Subcutaneous abdominal adipose tissue (tissue), 5 donors: ENCODE measurements around the gene NUAK1.

ENCODE experiments used
- H3K27ac ChIP-seq: one replicate; pipeline ENCODE4 v1.7.0; 2013; ENCODE audit warnings: low read depth, mild to moderate bottlenecking, inconsistent platforms, low read length, moderate library complexity
- H3K27me3 ChIP-seq, 5 donors: one replicate each; pipeline ENCODE4 v1.7.0; 2013; ENCODE audit warnings: low read length in 5 of 5, inconsistent platforms in 1 of 5; ENCODE audit not compliant: control insufficient read depth in 5 of 5, insufficient read depth in 4 of 5
- H3K36me3 ChIP-seq, 5 donors: one replicate each; pipeline ENCODE4 v1.7.0; 2013; ENCODE audit warnings: low read length in 5 of 5; ENCODE audit not compliant: control insufficient read depth in 5 of 5, insufficient read depth in 5 of 5
- H3K4me1 ChIP-seq, 5 donors: one replicate each; pipeline ENCODE4 v1.7.0; 2013; ENCODE audit warnings: low read length in 5 of 5, mild to moderate bottlenecking in 3 of 5, moderate library complexity in 1 of 5; ENCODE audit not compliant: control insufficient read depth in 5 of 5, insufficient read depth in 5 of 5
- H3K4me3 ChIP-seq, 5 donors: one replicate each; pipeline ENCODE4 v1.7.0; 2013; ENCODE audit warnings: low read length in 5 of 5, low read depth in 1 of 5
- H3K9ac ChIP-seq, 5 donors: one replicate each; pipeline ENCODE4 v1.7.0; 2013; ENCODE audit warnings: low read length in 5 of 5, mild to moderate bottlenecking in 4 of 5, moderate library complexity in 3 of 5
- H3K9me3 ChIP-seq, 5 donors: one replicate each; pipeline ENCODE4 v1.7.0; 2013; ENCODE audit warnings: low read length in 5 of 5; ENCODE audit not compliant: control insufficient read depth in 5 of 5
- donor health status: healthy.
- donor health status: healthy.
- donor health status: healthy.
- donor health status: healthy.
- donor health status: healthy.

The NUAK1 gene

DNA sequence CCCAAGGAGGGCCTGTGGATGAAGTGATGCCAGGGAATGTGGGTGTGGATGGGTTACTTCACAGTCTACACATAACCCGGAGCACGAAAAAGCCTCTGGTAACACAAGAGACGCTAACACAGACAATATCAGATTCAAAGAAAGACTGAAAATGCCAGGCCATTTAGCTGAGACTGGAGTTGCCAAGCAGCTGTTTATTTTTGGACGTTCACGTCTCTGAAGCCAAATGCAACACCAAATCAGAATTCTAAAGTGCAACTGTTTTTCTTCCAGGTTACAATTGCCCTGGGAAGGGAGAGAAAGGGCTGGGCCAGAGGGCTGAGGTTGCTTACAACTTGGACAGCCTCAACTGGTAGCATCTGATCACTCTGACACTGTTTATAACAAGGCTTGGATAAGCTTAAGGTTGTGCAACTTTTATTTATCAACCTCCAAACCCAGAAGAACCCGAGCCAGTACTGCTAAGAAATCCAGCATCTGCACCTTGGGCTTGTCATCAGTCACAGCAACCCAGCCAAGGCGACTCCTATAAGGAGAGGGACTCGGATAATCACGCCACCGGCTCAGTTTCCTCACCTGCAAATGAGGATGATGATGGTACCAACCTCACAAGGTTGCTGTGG, 24.8 kb downstream of the NUAK1 start:
- H3K9me3 ChIP-seq, result no peaks in the 10 kb centered on the region
- peak overlapping the region in 1 of 5 donors; percentile 36 for H3K4me3 ChIP-seq
- H3K27ac ChIP-seq, result peak overlapping the region; percentile 85
- peaks cover 20 to 92% (median 68%) of the 10 kb centered on the region in 5 donors for H3K4me1 ChIP-seq
- peak overlapping the region in 3 of 5 donors; percentile 13 to 32 (median 14) for H3K9ac ChIP-seq
- no peaks in the 10 kb centered on the region for H3K36me3 ChIP-seq
- no peaks in the 10 kb centered on the region for H3K27me3 ChIP-seq

DNA sequence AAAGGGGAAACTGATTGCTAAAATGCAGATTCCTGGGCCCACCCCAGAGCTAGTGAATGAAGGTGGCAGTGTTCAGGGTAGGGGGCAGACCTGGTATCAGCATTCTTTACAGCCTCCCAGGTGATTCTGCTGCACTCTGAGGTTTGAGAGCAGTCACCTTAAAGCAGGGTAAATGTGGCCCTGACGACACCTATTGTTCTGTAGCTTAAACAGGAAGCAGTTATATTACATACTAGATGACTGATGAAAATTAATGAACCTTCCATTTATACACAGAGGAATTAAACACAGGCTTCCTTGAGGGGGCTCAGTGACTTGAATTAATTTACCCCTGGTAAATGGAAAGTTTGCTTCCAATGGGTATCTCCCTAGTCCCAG, 25.3 kb downstream of the NUAK1 start:
- Histone ChIP-seq H3K36me3 (no peaks in the 10 kb centered on the region), H3K4me3 (no peak overlapping the region), H3K9me3 (no peaks in the 10 kb centered on the region), H3K4me1 (peaks cover 20 to 92% (median 68%) of the 10 kb centered on the region in 5 donors), H3K9ac (peak overlapping the region in 3 of 5 donors; percentile 13 to 43 (median 39)), H3K27me3 (no peaks in the 10 kb centered on the region), H3K27ac (peak overlapping the region; percentile 85)

DNA sequence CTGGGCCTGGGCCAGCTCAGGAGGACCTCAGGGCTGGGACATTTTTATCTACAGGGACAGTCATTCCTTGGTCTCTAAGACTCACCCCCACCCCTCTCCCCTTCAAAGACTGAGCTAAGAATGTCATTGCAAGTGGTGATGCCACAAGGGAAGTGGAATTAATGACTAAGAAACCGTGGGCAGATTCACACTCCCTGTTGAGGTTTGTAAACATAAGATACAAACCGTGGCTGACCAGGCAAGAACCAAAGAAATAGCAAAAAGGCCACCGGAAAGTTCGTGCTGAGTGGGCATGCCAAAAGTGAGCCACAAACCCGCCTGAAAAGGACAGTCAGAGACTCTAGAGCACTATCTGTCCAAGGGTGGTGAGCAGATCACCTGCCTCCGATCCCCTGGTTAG, 25.7 kb downstream of the NUAK1 start:
- H3K4me3 ChIP-seq, result no peak overlapping the region
- H3K27ac ChIP-seq, result peak overlapping the region; percentile 85
- peak overlapping the region in 3 of 5 donors; percentile 13 to 43 (median 39) for H3K9ac ChIP-seq
- H3K9me3 ChIP-seq, result no peaks in the 10 kb centered on the region
- H3K4me1 ChIP-seq, result peaks cover 20 to 92% (median 68%) of the 10 kb centered on the region in 5 donors
- no peaks in the 10 kb centered on the region for H3K36me3 ChIP-seq
- no peaks in the 10 kb centered on the region for H3K27me3 ChIP-seq

DNA sequence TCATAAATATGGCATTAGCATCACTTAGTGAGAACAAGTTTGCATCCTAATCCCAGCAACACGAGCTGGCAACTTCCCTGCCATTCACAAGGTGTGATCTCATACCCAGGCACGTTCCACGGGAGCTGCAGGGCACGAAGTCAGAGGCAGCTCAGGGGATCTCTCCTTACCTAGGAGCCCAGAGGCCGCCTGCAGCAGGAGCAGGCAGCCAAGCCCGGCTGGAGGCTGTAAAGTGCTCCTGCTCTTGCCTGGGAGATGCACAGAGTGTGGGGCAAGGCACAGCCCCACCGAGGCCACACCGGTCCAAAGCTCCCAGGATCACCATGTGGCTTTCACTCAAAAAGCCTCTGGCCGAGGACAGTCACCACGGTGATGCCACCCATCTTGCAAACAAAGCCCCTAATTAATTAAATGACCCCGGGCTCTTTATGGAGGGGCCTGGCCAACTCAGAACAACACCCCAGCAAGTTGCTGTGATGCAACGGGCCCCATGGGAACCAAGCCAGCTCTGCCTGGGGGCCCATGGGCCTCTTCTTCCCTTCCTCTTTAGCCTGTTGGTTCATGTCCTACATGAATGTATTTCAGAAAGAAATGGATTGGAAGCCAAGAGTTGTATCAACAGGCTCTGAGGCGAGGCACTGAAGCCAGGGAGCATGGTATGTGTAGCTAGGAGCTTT, 26.5 kb downstream of the NUAK1 start:
- no peaks in the 10 kb centered on the region for H3K9me3 ChIP-seq
- H3K36me3 ChIP-seq, result no peaks in the 10 kb centered on the region
- peaks cover 20 to 94% (median 74%) of the 10 kb centered on the region in 5 donors for H3K4me1 ChIP-seq
- H3K4me3 ChIP-seq, result no peak overlapping the region
- H3K27ac ChIP-seq, result peak overlapping the region; percentile 85
- no peaks in the 10 kb centered on the region for H3K27me3 ChIP-seq
- no peak overlapping the region for H3K9ac ChIP-seq

DNA sequence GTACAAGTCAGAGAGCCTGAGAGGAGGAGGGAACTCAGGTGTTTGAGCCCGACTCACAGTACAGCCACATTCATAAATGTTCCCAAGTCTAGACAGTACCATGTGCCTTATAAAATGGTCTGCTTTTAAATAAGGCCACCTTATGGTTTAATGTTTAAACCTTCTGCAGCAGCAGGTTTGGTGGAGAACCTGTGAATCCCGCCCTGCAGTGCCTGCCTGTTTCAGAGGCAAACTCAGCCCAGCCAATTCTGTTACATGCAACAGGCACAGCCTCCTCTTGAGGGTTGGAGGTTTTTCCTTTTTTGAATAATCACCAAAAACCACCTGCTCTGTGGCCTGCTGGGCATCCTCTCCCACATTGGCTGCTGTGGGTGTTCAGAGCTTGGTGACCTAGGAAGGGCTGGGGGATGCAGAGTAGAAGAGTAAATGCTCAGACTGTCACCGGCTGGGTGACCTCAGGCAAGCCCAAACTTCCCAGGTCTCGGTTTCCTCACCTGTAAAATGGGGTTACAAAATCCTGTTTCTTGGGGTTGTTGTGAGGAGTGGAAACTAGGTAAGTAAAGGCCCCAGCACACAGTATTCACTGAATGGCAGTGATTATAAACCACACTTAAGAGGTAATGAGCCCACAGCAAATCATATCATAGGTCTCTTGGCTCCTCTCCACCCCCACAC, 28.0 kb downstream of the NUAK1 start:
- Histone ChIP-seq H3K9me3 (no peaks in the 10 kb centered on the region), H3K36me3 (peaks cover 0 to 4% (median under 1%) of the 10 kb centered on the region in 5 donors), H3K9ac (peak overlapping the region in 1 of 5 donors; percentile 35), H3K27ac (peak overlapping the region; percentile 1), H3K4me1 (peaks cover 22 to 96% (median 82%) of the 10 kb centered on the region in 5 donors), H3K4me3 (no peak overlapping the region), H3K27me3 (no peaks in the 10 kb centered on the region)

DNA sequence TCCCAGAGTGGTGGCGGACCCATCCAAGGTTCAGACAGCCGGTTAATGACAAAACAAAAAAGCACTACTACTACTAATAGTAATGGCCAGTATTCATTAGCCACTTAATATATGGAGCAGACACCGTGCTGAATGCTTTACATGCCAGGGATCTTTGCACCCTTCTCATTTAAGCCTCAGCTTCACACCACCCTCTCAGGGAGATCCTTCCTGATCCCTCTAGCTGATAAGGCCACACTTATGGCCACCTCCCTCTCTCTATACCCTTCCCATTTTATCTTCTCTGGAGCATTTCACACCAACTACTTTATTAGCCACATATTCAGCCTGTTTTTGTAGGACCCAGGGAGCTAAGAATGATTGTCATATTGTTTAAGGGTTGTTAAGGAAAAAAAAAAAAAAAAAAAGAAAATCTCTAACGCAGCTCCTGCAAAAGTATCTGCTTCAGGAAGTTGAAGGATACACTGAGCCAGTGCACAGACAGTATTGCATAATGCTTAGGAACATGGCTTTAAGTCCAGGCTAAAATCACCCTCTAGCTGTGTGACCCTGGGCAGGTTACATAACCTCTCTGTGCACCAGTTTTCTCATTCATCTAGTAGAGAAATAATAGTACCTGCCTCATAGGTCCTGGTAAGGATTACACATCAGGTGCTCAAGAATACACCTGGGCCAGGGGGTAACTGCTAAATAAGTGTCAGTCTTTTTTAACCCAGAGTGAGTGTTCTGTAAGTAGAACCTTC, 29.4 kb downstream of the NUAK1 start:
- no peaks in the 10 kb centered on the region for H3K9me3 ChIP-seq
- H3K4me1 ChIP-seq, result peaks cover 16 to 84% (median 69%) of the 10 kb centered on the region in 5 donors
- H3K36me3 ChIP-seq, result peaks cover 0 to 8% (median 4%) of the 10 kb centered on the region in 5 donors
- peak overlapping the region; percentile 1 for H3K27ac ChIP-seq
- no peak overlapping the region for H3K9ac ChIP-seq
- no peaks in the 10 kb centered on the region for H3K27me3 ChIP-seq
- no peak overlapping the region for H3K4me3 ChIP-seq

- no peak overlapping the region for H3K9ac ChIP-seq
- no peaks in the 10 kb centered on the region for H3K9me3 ChIP-seq
- peaks cover 0 to 13% (median 4%) of the 10 kb centered on the region in 5 donors for H3K36me3 ChIP-seq
- H3K4me1 ChIP-seq, result peaks cover 11 to 74% (median 59%) of the 10 kb centered on the region in 5 donors
- no peaks in the 10 kb centered on the region for H3K27me3 ChIP-seq
- H3K27ac ChIP-seq, result no peak overlapping the region
- no peak overlapping the region for H3K4me3 ChIP-seq
Observed at GRCh38 chr12:106108185-106108835, 30.4 kb downstream of the NUAK1 start.

DNA sequence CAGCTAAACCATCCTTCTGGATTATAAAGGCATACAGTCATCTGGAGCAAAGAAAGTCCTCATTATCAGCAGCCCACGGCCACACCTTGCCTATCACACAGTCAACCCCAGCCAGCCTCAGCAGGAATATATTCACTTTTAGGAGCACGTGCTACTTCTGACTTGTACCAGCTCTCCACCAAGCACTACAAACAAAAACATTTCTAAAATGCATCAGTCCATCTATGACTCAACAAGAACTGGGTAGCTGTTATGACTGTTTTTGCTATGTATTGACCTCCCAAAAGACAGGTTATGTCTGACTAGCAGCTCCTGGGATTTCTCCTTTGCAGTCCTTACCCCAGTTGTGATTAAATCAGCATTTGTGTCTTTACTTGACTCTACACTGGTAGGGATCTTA, 31.2 kb downstream of the NUAK1 start:
- Histone ChIP-seq H3K9me3 (no peaks in the 10 kb centered on the region), H3K4me3 (no peak overlapping the region), H3K27ac (peak overlapping the region; percentile 20), H3K27me3 (no peaks in the 10 kb centered on the region), H3K4me1 (peaks cover 7 to 66% (median 51%) of the 10 kb centered on the region in 5 donors), H3K9ac (no peak overlapping the region), H3K36me3 (peaks cover 0 to 20% (median 11%) of the 10 kb centered on the region in 5 donors)

DNA sequence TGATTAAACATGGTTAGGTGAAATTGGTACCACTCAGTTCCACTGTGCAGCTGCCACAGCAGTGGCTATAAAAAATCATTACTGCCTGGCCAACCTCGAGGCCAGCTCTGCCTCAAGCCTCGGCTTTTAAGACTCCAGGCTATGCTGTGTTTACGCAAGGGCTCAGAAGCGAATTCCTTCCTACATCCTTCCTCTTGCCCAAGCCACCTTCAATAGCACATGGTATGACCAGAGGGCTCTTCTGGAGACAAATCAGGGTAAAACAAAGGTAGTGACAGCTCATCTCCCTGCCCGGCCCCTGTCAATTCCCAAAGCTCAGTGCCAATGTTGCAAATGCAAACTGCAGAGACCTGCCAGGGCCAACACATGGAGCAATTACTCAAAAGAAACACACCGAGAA, 31.9 kb downstream of the NUAK1 start:
- Histone ChIP-seq H3K27ac (peak overlapping the region; percentile 2), H3K36me3 (peaks cover 0 to 26% (median 17%) of the 10 kb centered on the region in 5 donors), H3K4me1 (peaks cover 4 to 62% (median 45%) of the 10 kb centered on the region in 5 donors), H3K9me3 (no peaks in the 10 kb centered on the region), H3K27me3 (no peaks in the 10 kb centered on the region), H3K9ac (no peak overlapping the region), H3K4me3 (no peak overlapping the region)
